ENCODE results near the gene SLC25A47. TPM values are rescaled to one million over a fixed set of nuclear protein-coding genes. Genes with fewer than 3 reads are reported as not detected.
A peak's percentile ranks its signal among the peaks of the same experiment; 100 is the strongest.

Gene SLC25A47
- total and polyA plus RNA-seq, 7 donors: 0.22 TPM; not detected in 6

DNA sequence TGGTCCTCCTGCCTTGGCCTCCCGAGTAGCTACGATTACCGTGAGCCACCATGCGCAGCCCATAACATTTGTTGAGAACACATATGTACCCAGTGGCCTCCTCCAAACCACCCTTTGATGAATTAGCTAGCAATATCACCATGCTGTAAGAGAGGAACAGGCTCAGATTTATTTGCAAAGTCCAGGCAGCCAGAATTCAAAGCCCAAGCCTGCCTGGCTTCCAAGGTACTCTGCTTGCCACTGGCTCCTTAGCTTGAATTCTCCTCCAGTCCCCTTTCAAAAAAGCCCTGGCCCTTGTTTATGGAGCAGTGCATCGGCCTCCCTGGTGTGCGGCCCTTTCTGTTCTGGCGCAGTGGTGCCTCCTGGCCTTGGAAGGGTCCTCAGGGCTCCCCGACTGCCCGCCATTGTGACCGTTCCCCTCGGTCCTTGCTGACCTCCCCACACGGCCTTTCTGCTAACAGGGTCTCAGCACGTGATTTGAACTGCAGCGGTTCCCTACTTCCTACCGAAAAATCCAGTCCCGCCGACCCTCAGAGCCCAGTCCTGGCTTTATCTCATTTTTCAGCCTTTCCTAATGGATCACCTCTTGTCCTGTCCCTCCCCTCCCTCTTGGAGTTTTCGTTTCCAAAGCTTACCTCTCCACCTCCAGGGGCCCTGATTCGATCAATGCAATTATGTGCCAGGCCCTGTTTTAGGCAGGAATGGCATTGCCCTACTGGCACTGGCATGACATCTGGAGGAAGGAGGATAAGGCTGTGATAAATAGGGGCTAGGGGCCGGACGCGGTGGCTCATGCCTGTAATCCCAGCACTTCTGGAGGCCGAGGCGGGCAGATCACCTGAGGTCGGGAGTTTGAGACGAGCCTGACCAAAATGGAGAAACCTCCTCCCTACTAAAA is 38.9 kb upstream of the SLC25A47 start:
- DNase-seq: no peak
- H3K27ac ChIP-seq: peak overlapping the region; percentile 90 to 92 (median 91)
- H3K9me3 ChIP-seq: no peaks in the 10 kb centered on the region
- peak overlapping the region in 3 of 4 donors; percentile 71 to 85 (median 81) for H3K4me3 ChIP-seq
- WGBS, 2 donors: 63 to 73% methylated on average over 26 of the region's 26 CpGs
- intact Hi-C loops (cut with DNase I): loop anchor here (2.0 kb wide), 1 partner anchor 37 kb away; no protein-coding TSS in a partner anchor
- TF ChIP-seq POLR2AphosphoS5 (IDR thresholded peaks at IDR 0.05): no peak
- peaks cover 3 to 20% (median 14%) of the 10 kb centered on the region in 4 donors for H3K4me1 ChIP-seq
- no peaks in the 10 kb centered on the region for H3K27me3 ChIP-seq
- peaks cover 0 to 5% (median 0%) of the 10 kb centered on the region in 4 donors for H3K36me3 ChIP-seq

DNA sequence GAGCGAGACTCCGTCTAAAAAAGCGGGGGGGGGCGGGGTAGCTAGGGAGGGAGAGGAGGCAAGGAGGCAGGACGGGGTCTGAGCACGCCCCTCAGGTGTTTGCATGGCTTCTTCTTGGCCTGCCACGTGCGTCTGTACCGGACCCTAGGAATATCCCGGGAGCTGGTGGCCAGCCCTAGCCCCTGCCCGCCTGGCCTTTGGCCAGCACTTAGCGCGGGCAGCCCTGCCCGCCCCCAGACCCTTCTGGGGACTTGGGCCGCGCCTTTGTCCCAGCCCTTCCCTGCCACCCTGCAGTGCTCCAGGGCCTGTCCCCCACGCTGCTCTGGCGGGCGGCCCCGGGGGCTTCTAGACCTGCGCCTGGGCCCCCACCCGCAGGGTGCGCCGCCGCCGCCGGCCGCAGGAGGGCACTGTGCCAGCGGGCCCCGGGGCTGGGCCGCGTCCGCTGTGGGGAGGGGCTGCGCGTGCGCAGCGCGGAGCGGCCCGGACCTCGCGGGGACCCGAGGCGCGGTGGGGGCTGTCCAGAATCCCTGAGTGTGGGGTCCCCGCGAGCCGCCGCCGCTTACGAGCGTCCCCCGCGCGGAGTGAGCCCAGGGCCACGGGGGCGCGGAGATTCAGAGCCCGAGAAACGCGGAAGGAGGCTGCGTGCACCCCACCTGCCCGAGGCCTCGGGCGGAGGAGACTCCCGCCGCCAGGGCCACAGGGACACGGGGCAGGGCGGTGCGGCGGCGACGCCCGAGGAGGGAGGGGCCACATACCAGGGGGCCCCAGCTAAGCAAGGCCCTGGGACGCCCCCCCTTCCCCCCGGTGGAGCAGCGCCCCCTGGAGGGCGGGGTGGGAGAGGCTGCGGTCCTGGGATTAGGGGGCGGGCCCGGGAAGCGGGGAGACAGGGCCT is 37.9 kb upstream of the SLC25A47 start:
- H3K9me3 ChIP-seq: no peaks in the 10 kb centered on the region
- DNase-seq: no peak
- peak overlapping the region; percentile 71 to 85 (median 82) for H3K4me3 ChIP-seq
- 1% methylated on average over 82 of the region's 82 CpGs for WGBS, 2 donors
- H3K36me3 ChIP-seq: peaks cover 0 to 5% (median 0%) of the 10 kb centered on the region in 4 donors
- intact Hi-C loops (cut with DNase I): loop anchor here (2.0 to 5.0 kb wide), 2 partner anchors 38 to 92 kb away; partner anchors contain the start of gene WDR25
- H3K27ac ChIP-seq: peak overlapping the region; percentile 90 to 92 (median 91)
- TF ChIP-seq, protein P1, sequence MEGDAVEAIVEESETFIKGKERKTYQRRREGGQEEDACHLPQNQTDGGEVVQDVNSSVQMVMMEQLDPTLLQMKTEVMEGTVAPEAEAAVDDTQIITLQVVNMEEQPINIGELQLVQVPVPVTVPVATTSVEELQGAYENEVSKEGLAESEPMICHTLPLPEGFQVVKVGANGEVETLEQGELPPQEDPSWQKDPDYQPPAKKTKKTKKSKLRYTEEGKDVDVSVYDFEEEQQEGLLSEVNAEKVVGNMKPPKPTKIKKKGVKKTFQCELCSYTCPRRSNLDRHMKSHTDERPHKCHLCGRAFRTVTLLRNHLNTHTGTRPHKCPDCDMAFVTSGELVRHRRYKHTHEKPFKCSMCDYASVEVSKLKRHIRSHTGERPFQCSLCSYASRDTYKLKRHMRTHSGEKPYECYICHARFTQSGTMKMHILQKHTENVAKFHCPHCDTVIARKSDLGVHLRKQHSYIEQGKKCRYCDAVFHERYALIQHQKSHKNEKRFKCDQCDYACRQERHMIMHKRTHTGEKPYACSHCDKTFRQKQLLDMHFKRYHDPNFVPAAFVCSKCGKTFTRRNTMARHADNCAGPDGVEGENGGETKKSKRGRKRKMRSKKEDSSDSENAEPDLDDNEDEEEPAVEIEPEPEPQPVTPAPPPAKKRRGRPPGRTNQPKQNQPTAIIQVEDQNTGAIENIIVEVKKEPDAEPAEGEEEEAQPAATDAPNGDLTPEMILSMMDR (IDR thresholded peaks at IDR 0.05): peak; percentile 76 to 94 (median 84)
- TF ChIP-seq POLR2AphosphoS5 (IDR thresholded peaks at IDR 0.05) (peak in 2 of 4 donors; percentile 20 to 55), POLR2A (IDR thresholded peaks at IDR 0.05) (no peak), EP300 (IDR thresholded peaks at IDR 0.05) (no peak)
- no peaks in the 10 kb centered on the region for H3K27me3 ChIP-seq
- peaks cover 3 to 20% (median 14%) of the 10 kb centered on the region in 4 donors for H3K4me1 ChIP-seq

DNA sequence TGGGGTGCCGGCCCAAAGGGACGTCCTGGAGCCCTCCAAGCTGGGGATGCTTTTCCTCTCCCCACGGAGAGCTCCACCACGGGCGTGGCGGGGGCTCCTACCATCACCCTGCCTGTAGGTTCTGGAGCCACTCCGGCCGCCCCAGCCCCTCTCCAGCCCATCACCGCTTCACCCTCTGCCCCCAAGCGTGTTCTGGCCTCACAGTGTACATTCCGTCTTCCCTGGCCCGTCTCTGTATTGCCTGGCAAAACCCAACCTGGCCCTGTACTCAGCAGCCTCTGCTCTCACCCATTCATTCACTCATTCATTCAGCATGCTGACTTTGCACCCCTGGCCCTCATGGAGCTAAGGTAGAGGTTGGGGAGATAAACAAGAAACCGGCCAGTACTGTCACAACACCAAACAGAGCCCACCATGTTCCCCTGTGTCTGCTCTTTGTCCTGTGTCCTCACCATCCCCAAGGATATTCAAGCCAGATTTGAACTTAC is 37.2 kb upstream of the SLC25A47 start:
- Histone ChIP-seq H3K27ac (peak overlapping the region; percentile 90 to 92 (median 91)), H3K27me3 (no peaks in the 10 kb centered on the region), H3K4me1 (peaks cover 3 to 20% (median 14%) of the 10 kb centered on the region in 4 donors), H3K36me3 (peaks cover 0 to 6% (median 1%) of the 10 kb centered on the region in 4 donors), H3K4me3 (peak overlapping the region; percentile 71 to 85 (median 82)), H3K9me3 (no peaks in the 10 kb centered on the region)
- WGBS, 2 donors: 30 to 39% methylated on average over 13 of the region's 13 CpGs
- intact Hi-C loops (cut with DNase I): loop anchor here (2.0 to 5.0 kb wide), 2 partner anchors 39 to 91 kb away; partner anchors contain the start of gene WDR25
- DNase-seq: no peak
- TF ChIP-seq POLR2AphosphoS5 (IDR thresholded peaks at IDR 0.05): no peak
- TF ChIP-seq, protein P1 (IDR thresholded peaks at IDR 0.05): peak in 1 of 4 experiments; percentile 8

DNA sequence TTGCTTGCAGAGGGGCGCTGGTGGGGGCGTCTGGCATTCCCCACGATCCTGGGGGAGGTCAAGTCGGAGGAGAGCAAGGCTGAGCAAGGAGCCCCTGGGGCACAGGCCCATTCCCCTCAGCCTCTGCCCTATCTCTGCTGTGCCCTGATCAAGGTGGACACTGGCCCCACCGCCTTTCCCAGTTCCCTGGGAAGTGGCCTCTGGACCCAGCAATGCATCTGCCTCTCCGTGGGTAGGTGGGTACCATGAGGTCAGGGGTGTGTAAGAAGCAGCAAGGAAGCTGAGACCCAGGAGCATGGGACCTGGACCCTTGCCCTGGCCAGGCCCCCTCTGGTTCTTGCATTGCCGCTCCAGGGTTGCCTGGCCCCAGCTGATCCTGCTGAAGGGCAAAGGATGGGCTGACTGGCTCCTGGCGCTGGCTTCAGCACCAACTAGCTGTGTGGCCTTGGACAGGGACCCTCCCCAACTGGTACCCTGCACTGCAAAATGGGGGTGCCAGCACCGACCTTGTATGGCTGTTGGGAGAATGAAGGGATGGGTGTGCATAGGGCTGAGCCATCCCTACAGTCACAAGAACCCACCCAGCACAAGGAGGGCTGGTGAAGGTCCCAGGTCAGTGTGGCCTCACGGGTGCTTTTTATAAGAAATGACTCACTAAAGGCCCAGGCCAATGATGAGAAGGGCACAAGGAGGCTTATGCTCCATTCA is 36.5 kb upstream of the SLC25A47 start:
- 64 to 77% methylated on average over 10 of the region's 10 CpGs for whole genome bisulfite sequencing, 2 donors
- intact Hi-C loops (cut with DNase I): loop anchor here (5.0 kb wide), 1 partner anchor 91 kb away; the partner anchor contains the start of gene WDR25
- H3K27ac ChIP-seq: no peak overlapping the region
- DNase-seq: no peak
- TF ChIP-seq, protein P1 (IDR thresholded peaks at IDR 0.05): no peak
- TF ChIP-seq EP300 (IDR thresholded peaks at IDR 0.05) (no peak), POLR2AphosphoS5 (IDR thresholded peaks at IDR 0.05) (no peak), POLR2A (IDR thresholded peaks at IDR 0.05) (no peak)
- H3K9me3 ChIP-seq: no peaks in the 10 kb centered on the region
- no peak overlapping the region for H3K4me3 ChIP-seq
- H3K27me3 ChIP-seq: no peaks in the 10 kb centered on the region
- peaks cover under 1 to 13% (median 6%) of the 10 kb centered on the region in 4 donors for H3K36me3 ChIP-seq
- H3K4me1 ChIP-seq: peaks cover 3 to 20% (median 14%) of the 10 kb centered on the region in 4 donors

Data from sigmoid colon (tissue), 7 donors.